ENCODE results near the gene TMEM198.

TMEM198 gene

GRCh38 chr2:219509780-219510511 lies 33.9 kb upstream of the TMEM198 start:
- DNase-seq: peak; percentile 46

DNA sequence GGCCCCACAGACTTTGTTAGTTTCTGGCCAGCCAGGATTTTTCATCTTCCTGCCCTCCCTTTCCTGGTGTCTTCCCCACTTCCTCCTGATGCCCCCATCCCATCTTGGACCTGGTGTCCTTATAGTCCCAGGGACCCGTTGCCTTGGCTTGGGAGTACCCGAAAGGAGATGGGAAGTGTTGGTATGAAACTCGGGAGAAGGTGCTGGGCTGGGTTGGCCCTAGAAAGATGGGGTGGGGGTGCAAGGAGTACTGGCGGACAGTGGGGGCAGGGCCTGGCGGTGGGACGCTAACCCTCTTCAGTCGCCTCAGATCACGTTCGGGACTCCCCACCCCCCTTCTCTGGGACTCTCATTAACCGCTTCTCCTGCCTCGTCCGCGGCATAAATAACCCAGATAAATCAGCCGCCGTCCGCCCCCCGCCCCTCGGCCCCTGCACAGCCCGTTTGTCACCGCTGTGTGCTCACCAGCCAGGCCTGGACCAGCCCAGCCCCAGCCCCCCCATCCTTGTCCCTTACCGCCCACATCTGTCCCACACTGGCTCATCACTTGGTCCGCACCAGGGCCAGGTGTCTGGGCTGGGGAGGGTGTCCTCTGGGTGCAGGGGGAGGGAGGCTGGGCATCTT lies 33.2 kb upstream of the TMEM198 start:
- DNase-seq: no peak

DNA sequence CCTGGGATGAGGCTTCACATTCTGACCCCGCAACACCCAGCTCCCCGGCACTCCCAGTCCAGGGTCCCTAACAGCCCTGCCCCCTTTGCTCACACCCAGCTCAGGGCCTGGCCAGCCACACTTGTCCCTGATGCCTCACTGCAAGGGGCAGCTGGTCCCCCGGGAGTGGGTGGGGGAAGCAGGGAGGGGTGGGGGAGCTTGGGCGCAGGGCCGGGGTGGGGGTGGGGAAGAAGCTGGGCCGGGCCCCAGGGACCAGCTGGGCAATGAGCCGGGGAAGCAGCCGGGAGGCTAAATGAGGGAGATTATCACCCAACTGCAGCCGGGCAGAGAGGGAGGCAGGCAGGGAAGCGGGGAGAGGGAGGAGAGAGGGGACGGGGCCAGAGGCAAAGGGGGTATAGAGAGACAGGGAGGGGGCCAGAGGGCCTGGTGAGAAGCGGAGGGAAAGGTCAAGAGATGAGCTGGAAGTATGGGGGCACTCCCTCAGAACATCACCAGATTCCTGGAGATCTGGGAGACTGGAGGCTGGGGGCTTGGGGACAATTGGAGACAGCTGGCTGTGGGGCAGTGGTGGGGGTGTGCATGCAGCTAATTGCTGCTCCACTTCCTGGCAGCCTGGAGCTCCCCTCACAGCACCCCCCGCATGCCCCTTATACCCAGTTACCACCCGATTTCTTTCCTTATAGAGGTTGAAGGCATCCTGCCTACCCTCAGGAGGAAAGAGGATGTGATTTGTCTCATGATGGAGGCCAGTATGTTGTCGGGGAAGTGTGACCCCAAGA lies 32.1 kb upstream of the TMEM198 start:
- DNase-seq: no peak

DNA sequence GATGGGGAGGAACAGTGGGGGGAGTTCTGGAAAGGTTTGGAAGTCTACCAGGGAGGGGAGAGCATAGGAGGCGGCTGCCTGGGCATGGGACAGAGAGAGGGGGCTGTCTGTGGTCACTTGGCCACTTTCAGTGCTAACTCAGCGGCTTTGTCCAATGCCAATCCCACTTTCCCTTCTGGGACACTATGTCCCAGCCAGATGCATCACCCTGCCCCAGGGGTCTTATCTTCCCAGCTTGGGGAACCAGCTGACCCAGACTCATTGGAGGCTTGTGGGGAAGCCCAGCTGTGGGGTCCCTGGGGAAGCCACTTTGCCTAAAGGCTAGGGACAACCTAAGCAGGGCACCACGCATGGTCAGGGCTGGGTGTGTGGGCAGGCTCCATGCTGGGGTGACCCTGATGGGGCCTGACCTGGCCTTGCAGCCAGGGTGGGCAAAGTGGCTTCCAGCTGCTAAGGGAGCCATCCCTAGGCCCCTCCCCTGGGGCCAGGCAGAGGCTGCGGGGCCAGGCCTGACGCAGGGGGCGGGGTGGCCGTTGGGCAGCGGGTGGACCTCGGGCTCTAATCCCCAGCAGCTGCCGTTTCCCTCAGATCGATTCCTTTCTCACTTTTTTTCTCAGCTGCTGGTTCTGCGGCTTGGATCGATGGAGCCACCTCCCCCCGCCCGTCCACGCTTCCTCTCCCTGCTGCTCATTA lies 31.2 kb upstream of the TMEM198 start:
- no peak for DNase-seq

- no peak for DNase-seq
These were observed 30.0 kb upstream of the TMEM198 start for GRCh38 chr2:219513787-219514186.

GRCh38 chr2:219514196-219514761 lies 29.5 kb upstream of the TMEM198 start, which contains the start of gene ASIC4:
TSS of gene ASIC4 (plus strand) at chr2:219514482. CDS start at chr2:219514725, 243 bp downstream.
- no peak for DNase-seq

DNA sequence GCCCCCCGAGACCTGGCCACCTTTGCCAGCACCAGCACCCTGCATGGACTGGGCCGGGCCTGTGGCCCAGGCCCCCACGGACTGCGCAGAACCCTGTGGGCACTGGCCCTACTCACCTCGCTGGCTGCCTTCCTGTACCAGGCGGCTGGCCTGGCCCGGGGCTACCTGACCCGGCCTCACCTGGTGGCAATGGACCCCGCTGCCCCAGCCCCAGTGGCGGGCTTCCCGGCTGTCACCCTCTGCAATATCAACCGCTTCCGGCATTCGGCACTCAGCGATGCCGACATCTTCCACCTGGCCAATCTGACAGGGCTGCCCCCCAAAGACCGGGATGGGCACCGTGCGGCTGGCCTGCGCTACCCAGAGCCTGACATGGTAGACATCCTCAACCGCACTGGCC lies 29.0 kb upstream of the TMEM198 start:
- DNase-seq: no peak

DNA sequence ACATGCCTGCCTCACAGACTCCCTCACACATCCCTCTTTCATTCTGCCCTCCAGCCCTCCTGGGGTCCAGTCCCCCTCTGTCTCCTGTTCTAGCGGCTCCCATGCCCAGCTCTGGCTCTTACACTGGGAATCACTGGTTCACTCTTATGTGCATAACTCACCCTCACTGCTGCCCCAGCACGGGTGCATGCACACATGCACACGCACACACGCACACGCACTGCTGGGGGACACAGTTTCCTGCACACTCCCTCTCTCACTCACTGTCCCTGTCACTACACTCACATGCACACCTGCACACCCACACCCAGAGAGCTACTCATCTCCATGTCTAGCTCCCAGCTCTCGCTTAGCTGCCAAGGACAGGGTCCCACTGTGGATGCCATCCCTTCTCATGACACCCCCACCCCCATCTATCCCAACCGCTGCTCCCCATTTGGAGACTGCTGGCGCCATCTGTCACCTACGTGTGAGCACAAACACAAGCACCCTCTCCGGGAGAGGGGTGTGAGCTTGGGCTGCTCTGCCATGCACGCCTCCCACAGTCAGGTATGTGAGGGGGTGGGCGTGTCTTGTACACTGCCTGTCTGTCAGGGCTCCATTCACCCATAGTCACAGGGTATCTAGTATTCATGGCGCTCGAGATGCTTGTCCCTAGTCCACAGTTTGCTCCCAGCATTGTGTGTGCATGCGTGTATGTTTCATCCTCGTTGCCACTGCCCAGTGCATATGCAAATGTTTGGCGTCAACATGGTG lies 27.8 kb upstream of the TMEM198 start:
- no peak for DNase-seq

DNA sequence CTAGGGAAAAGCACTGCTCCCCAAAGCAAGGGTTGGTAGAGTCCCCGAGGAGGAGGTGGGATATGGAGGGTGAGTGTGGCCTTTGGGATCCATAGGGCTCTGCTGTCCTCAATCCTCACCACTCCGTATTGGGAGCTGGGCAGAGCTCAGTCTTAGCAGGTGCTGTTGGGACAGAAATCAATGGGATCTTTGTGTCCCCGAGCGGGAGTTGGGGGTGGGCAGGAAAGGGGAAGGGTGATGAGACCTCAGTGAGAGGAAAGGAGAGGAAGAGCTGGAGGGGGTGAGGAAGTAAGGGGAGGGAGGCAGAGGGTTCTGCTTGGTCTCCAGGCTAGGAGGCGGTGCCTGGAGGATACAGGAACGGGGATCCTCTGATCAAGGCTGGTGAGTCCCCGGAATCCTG lies 26.9 kb upstream of the TMEM198 start:
- DNase-seq: no peak

- DNase-seq: no peak
These were observed 25.7 kb upstream of the TMEM198 start for GRCh38 chr2:219517954-219518778.

DNA sequence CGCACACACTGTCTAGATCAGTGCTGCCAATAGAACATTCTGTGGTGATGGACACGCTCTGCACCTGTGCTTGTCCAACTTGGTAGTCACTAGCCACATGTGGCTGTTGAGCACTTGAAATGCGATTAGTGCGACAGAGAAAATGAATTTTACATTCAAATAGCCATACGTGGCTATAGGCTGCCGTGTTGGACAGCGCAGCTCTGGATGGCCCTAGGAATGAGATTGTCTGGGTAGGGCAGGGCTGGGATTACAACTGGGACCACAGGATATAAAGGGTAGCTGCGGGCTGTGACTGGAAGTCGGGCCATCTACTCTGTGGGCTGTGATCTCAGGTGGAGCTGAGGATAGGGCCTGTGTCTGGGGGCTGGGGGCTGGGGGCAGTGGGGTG lies 24.3 kb upstream of the TMEM198 start:
- no peak for DNase-seq

- DNase-seq: no peak
These were observed 23.7 kb upstream of the TMEM198 start for GRCh38 chr2:219520079-219520478.

DNA sequence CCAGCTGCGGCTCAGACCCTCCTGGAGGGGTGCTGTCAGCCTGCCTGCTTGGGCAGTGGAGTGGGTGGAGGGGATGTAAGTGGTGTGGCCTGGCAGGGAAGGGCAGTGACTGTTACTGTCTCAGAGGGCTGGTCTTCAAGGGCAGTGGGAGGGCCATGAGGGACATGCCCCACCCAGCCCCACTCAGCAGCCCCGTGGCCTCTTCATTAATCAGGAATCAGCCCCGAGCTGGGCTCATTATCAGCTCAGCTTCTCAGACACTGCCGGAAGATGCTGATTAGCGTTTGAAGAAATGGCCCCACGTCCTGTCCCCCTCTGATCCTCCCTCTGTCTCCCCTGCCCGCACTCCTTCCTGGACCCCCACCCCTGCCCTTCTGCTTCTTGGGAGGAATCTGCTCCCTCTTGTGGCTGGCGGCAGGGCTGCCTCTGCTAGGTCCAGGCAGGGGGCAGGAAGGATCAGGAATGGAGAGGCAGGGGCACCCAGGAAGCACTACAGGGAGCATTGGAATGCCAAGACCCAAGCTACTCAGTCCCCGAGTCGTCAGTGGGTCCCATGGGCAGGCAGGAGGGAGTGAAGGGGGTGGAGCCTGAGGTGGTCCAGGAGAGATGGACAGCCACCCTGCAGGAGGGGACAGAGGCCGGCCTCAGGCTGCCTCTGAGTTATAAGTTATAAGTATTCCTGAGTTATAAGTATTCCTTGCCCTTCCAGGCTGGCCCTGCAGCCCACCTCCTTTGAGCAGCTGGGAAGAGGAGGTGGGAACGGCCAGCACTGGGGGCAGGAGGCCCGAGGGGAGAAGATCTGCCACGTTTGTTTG lies 22.6 kb upstream of the TMEM198 start:
- DNase-seq: no peak

- DNase-seq: no peak
These were observed 21.5 kb upstream of the TMEM198 start for GRCh38 chr2:219522111-219523030.

DNA sequence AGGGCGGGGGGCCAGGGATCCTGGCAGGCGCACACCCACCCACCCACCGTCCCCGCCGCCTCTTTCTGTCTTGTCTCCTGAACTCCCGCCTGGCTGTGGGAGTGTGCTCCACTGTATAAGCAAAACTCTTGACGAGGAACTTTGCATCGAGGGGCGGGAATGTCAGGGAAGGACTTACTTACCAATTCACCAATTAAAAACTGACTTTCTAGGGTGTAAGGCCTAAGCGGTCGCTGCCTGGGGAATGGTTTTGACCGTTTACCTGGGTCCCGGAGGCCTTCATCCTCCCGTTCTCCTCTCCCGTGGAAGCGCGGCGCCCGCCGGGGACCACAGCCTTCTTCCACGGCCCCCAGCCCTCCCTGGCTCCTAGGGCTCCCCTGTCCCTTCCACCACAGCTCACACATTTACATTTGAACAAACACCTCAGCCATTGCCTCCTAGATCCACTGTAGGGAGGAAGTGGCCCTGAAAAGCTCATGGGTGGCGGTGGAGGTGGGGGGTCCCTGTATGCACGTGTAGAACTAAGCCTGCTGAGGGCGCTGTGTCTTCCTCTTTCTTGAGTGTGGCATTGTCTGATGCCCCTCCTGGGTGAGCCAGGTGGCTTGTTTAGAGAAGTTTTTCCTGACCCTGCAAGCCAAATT lies 20.7 kb upstream of the TMEM198 start:
- no peak for DNase-seq

DNA sequence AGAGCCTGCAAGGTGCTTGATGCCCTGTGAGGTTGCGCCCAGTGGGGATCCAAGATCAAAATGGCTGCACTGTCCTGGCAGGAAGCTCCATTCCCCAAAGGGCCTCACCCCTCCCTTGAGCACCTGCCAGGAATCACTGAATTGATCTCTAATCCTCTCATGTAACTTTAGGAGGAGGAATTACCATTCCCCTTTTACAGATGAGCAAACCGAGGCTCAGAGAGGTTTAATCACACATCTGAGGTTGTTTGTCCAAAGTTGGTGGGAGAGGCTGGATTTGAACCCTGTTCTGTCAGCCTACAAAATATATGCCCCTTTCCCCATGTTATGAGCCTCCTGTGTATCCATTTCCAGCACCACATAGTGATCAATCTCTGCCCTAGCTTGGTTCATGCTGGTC lies 19.0 kb upstream of the TMEM198 start:
- DNase-seq: no peak

GRCh38 chr2:219525533-219526232 lies 18.1 kb upstream of the TMEM198 start:
- DNase-seq: no peak
